ENCODE data around the gene C1QB.
"Not testable (repeated sequence)": the region's sequence is repeated elsewhere in the genome, so short reads cannot be mapped to it uniquely, and the experiment has no call there.

Gene C1QB

DNA sequence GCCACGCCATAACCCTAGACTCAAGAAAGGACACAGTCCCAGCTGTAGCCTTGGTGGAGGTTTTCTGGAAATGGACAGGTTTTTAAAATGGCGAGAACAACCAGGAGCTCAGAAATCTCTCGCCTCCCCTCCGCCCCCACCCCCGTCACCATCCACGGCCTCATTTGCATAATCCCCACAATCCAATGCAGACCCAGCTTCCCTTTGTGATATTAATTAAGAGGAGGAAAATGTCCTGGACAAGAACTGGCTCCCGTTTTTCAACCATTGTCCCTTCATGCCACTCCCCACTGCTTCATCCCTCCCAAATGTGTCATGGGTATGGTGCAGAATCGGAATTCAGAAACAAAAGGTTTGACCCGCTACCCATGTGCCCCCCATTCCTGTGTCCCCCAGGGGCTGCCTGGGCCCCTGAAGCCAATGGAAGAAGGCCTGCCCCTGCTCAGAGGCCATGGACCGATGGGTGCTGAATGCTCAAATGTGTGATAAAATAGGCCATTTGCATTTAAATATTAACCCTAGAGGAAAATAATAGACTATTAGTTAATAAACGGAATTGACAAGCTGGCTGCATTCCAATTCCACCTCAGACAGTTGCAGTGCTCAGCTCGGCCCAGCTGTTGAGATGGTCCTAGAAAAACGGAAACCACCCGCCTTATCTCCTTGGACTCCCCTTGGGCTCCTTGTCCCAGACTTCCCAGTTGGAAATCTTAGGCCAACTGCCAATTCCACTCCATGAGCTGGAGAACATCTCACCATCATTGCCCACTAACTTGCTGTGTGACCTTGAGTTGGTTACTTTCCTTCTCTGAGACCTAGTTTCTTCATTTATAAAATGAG lies 46.9 kb downstream of the C1QB start:
- Histone ChIP-seq H3K9me3 (ENCODE audit: control insufficient read depth, low read length) (no peaks in the 10 kb centered on the region), H3K4me3 (ENCODE audit: extremely low read depth, insufficient read depth, low read length, poor library complexity, severe bottlenecking) (no peak overlapping the region), H3K36me3 (ENCODE audit: control insufficient read depth, insufficient read depth, low read length) (no peaks in the 10 kb centered on the region), H3K4me1 (ENCODE audit: control insufficient read depth, insufficient read depth, low read length, poor library complexity, severe bottlenecking) (no peaks in the 10 kb centered on the region), H3K27ac (ENCODE audit: low read depth, low read length, severe bottlenecking) (no peak overlapping the region)
- WGBS, 2 experiments (ENCODE audit: insufficient coverage in 2 of 2), result 91 to 93% methylated on average over 2 to 6 of the region's 14 CpGs

DNA sequence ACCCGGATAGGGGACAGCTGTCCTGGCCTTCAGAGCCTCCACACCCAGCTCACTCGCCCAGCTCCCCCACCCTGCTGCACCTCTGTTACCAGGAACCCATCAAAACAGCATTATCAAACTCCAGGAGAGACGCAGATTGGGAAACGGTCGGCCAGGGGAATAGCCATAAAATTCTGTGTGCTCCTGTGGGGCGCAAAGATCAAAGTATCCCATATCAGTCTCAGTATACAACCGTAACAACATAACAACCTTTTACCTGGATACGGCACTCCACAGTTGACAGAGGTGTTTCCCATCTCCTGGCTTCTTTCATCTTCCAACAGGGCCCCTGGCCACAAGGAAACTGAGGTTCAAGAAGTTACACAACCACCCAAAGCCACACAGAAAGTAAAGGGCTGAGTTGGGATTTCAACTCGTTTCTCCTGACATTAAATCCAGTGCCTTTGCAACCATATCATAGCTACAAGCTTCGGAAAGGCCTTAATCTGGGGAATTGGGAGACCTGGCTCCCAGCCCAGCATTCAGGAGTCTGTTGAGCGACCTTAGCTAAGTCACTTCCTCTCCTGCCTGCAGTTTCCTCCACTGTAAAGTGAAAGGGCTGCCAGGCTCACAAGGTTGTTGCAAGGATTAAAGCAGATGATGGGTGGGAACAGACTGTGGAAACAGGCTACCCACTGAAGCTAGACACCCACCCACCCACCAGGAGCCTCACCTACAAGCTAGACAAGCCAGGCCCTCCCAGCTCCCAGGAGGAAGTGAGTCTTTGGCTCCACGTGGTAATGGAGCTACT lies 49.5 kb downstream of the C1QB start:
- Histone ChIP-seq H3K4me1 (ENCODE audit: control insufficient read depth, insufficient read depth, low read length, poor library complexity, severe bottlenecking) (no peaks in the 10 kb centered on the region), H3K27ac (ENCODE audit: low read depth, low read length, severe bottlenecking) (no peak overlapping the region), H3K4me3 (ENCODE audit: extremely low read depth, insufficient read depth, low read length, poor library complexity, severe bottlenecking) (no peak overlapping the region), H3K36me3 (ENCODE audit: control insufficient read depth, insufficient read depth, low read length) (no peaks in the 10 kb centered on the region), H3K9me3 (ENCODE audit: control insufficient read depth, low read length) (no peaks in the 10 kb centered on the region)
- 81 to 85% methylated on average over 9 to 10 of the region's 12 CpGs for WGBS, 2 experiments (ENCODE audit: insufficient coverage in 2 of 2)

DNA sequence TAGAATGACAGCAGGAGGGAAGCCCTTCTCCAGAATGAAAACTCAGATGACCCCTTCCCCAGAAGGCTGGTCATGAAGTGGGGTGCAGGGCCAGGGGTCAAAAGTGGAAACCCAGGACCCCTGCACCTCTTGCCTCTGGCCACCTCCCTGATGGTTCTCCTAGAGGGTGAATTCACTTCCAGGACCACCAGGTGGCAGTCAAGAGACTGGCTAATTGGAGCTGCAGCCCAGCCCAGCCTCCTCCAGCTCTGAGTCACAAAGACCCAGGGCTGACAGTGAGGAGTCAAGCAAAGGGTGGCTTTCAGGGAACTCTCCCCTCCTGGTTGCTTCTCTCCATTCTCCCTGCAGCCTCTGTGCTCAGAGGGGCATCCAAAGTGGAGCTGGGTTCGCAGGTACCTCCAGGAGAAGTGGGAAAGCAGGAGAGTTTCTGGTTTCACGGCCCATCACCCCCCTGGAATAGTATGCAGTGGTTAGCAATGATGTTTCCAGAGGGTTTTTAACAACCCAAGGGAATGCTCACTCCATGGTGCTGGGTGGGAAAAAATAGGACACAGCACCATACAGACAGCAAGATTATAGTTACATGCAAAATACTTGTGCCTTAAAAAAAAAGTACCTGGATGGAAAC lies 51.5 kb downstream of the C1QB start:
- WGBS, 2 experiments (ENCODE audit: insufficient coverage in 2 of 2), result 14 to 100% methylated on average over 1 of the region's 2 CpGs
- Histone ChIP-seq H3K4me1 (ENCODE audit: control insufficient read depth, insufficient read depth, low read length, poor library complexity, severe bottlenecking) (no peaks in the 10 kb centered on the region), H3K27ac (ENCODE audit: low read depth, low read length, severe bottlenecking) (no peak overlapping the region), H3K36me3 (ENCODE audit: control insufficient read depth, insufficient read depth, low read length) (no peaks in the 10 kb centered on the region), H3K4me3 (ENCODE audit: extremely low read depth, insufficient read depth, low read length, poor library complexity, severe bottlenecking) (no peak overlapping the region), H3K9me3 (ENCODE audit: control insufficient read depth, low read length) (no peaks in the 10 kb centered on the region)

DNA sequence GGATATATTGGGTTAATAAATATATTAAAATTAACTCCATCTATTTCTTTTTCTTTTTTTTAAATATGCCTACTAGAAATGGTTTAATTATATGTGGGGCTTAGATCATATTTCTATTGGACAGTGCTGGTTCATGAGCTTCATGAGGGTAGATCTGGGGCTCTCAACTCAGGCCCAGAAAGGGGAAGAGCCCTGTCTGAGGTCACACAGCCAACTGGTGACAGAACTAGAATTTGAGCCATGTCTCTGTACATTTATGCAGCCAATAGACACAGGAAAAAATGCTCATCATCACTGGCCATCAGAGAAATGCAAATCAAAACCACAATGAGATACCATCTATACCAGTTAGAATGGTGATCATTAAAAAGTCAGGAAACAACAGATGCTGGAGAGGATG lies 52.5 kb downstream of the C1QB start:
- Histone ChIP-seq H3K36me3 (ENCODE audit: control insufficient read depth, insufficient read depth, low read length) (no peaks in the 10 kb centered on the region), H3K4me1 (ENCODE audit: control insufficient read depth, insufficient read depth, low read length, poor library complexity, severe bottlenecking) (no peaks in the 10 kb centered on the region), H3K27ac (ENCODE audit: low read depth, low read length, severe bottlenecking) (no peak overlapping the region), H3K4me3 (ENCODE audit: extremely low read depth, insufficient read depth, low read length, poor library complexity, severe bottlenecking) (no peak overlapping the region), H3K9me3 (ENCODE audit: control insufficient read depth, low read length) (no peaks in the 10 kb centered on the region)

DNA sequence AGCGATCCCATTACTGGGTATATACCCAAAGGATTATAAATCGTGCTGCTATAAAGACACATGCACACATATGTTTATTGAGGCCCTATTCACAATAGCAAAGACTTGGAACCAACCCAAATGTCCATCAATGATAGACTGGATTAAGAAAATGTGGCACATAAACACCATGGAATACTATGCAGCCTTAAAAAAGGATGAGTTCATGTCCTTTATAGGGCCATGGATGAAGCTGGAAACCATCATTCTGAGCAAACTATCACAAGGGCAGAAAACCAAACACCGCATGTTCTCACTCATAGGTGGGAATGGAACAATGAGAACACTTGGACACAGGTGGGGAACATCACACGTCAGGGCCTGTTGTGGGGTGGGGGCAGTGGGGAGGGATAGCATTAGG lies 53.1 kb downstream of the C1QB start:
- H3K9me3 ChIP-seq (ENCODE audit: control insufficient read depth, low read length), result not testable (repeated sequence)
- WGBS, 2 experiments (ENCODE audit: insufficient coverage in 2 of 2), result 100% methylated on average over 2 of the region's 4 CpGs; no CpG with 5 or more reads in 1 of the 2 experiments

DNA sequence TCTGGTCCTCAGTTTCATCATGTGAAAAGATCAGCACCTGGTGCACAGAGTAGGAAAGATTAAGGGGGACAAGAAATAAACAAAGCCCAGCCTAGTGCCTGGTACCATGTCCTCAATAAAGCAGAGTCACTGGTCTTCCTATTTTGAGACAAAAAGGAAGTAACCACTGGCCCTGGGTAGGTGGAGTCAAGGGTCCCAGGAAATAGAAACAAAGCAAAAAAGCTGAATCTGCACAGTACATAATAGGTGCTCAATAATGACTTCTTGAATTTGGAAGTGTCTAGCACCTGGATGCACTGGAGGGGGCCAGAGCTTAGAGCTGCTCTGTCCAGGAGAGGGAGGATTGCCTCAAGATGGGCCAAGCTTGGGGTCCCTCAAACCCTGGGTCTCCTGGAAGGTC lies 55.7 kb downstream of the C1QB start:
- Histone ChIP-seq H3K36me3 (ENCODE audit: control insufficient read depth, insufficient read depth, low read length) (no peaks in the 10 kb centered on the region), H3K4me3 (ENCODE audit: extremely low read depth, insufficient read depth, low read length, poor library complexity, severe bottlenecking) (no peak overlapping the region), H3K27ac (ENCODE audit: low read depth, low read length, severe bottlenecking) (no peak overlapping the region), H3K4me1 (ENCODE audit: control insufficient read depth, insufficient read depth, low read length, poor library complexity, severe bottlenecking) (peaks cover 13% of the 10 kb centered on the region), H3K9me3 (ENCODE audit: control insufficient read depth, low read length) (no peaks in the 10 kb centered on the region)

More for the DNA sequence above, 53.1 kb downstream of the C1QB start:
- not testable (repeated sequence) for H3K4me1 ChIP-seq (ENCODE audit: control insufficient read depth, insufficient read depth, low read length, poor library complexity, severe bottlenecking); H3K4me3 ChIP-seq (ENCODE audit: extremely low read depth, insufficient read depth, low read length, poor library complexity, severe bottlenecking); H3K36me3 ChIP-seq (ENCODE audit: control insufficient read depth, insufficient read depth, low read length); H3K27ac ChIP-seq (ENCODE audit: low read depth, low read length, severe bottlenecking)

DNA sequence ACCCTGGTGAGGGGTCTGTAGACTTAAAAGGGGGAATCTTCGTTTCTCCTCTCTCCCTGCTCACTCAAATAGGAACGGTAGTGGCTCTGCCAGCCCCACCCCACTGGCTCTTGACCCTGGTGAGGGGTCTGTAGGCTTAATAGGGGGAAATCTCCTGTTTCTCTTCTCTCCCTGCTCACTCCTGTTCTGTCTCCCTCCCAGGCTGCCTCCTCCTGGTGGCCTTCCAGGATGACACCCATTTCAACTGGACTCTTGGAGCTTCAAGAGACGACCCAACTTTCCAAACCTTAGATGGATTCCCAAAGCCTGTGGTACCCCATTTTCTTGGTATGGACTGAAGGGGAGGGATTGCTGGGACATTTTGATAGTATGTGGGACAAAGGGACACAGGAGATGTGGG lies 56.2 kb downstream of the C1QB start:
- Histone ChIP-seq H3K4me3 (ENCODE audit: extremely low read depth, insufficient read depth, low read length, poor library complexity, severe bottlenecking) (no peak overlapping the region), H3K36me3 (ENCODE audit: control insufficient read depth, insufficient read depth, low read length) (no peaks in the 10 kb centered on the region)
- WGBS, 2 experiments (ENCODE audit: insufficient coverage in 2 of 2), result 100% methylated on average over 1 of the region's 3 CpGs; no CpG with 5 or more reads in 1 of the 2 experiments

DNA sequence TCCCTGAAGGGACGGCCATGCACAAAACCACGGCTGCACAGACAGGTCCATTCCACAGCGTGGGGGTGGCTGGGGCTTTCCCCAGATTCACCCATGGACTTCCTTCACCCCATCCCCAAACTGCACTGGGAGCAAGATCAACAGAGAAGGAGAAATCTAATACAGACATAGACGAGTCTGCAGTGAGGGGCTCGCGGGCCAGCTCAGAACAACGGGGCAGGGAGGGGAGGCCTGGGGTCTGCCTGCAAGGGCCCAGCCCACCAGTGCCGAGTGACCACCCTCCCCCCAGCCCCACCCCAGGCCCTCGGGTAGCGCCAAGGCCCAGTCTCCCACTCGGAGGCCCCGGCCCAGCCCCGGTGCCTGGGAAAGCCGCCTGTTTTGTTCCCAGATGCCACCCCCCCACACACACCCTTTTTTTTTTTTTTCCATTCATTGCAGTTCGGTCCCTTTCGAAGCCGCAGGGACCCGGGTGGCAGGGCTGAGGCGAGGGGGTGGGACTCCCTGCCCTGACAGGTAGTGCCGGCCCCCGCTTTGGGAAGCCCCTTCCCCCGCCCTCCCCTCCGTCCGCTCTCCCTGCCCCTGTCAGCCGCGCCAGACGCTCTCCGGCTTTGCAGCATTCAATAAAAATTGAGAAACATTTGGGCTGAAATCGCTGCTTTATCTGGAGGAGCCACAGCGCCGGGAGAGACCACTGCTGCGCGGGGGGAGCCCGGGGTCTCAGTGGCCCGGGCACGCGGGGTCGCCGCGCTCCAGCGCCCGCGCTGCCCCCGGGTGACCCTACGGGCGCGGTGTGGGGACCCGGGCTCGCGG lies 57.1 kb downstream of the C1QB start:
- no peaks in the 10 kb centered on the region for H3K36me3 ChIP-seq (ENCODE audit: control insufficient read depth, insufficient read depth, low read length)
- peak overlapping the region; percentile 41 for H3K4me3 ChIP-seq (ENCODE audit: extremely low read depth, insufficient read depth, low read length, poor library complexity, severe bottlenecking)
- H3K27ac ChIP-seq (ENCODE audit: low read depth, low read length, severe bottlenecking), result peak overlapping the region; percentile 41
- H3K4me1 ChIP-seq (ENCODE audit: control insufficient read depth, insufficient read depth, low read length, poor library complexity, severe bottlenecking), result peaks cover 13% of the 10 kb centered on the region
- no peaks in the 10 kb centered on the region for H3K9me3 ChIP-seq (ENCODE audit: control insufficient read depth, low read length)
- 7 to 9% methylated on average over 31 to 40 of the region's 50 CpGs for WGBS, 2 experiments (ENCODE audit: insufficient coverage in 2 of 2)

More for the DNA sequence above, 56.2 kb downstream of the C1QB start:
- Histone ChIP-seq H3K9me3 (ENCODE audit: control insufficient read depth, low read length) (no peaks in the 10 kb centered on the region), H3K4me1 (ENCODE audit: control insufficient read depth, insufficient read depth, low read length, poor library complexity, severe bottlenecking) (peaks cover 13% of the 10 kb centered on the region), H3K27ac (ENCODE audit: low read depth, low read length, severe bottlenecking) (no peak overlapping the region)

DNA sequence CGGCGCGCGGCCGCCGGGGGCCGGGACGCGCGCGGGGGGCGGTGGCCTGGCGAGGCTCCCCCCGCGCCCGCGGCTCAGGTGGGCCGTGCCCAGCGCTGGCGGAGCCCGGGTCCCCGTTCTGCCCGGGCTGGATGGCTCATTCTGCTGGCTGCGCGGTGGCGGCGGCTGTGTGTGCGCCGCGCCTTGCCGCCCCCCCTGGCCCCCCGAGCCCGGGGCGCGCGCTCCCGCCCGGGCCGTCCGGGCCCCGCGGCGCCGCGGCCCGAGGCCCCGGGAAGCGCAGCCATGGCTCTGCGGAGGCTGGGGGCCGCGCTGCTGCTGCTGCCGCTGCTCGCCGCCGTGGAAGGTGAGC lies 57.6 kb downstream of the C1QB start, which contains the start of gene EPHB2:
Gene EPHB2 (plus strand): TSS at position 139 of the 349 bp plus-strand sequence. CDS start 144 bp downstream, at position 283.
- Histone ChIP-seq H3K4me3 (ENCODE audit: extremely low read depth, insufficient read depth, low read length, poor library complexity, severe bottlenecking) (peak within 1 kb of the TSS; percentile 42), H3K4me1 (ENCODE audit: control insufficient read depth, insufficient read depth, low read length, poor library complexity, severe bottlenecking) (peaks cover 13% of the 10 kb centered on the region), H3K9me3 (ENCODE audit: control insufficient read depth, low read length) (no peaks in the 10 kb centered on the region), H3K36me3 (ENCODE audit: control insufficient read depth, insufficient read depth, low read length) (no peaks in the 10 kb centered on the region), H3K27ac (ENCODE audit: low read depth, low read length, severe bottlenecking) (peak within 1 kb of the TSS; percentile 41)
- 0% methylated on average over 23 to 43 of the region's 55 CpGs for WGBS, 2 experiments (ENCODE audit: insufficient coverage in 2 of 2)

DNA sequence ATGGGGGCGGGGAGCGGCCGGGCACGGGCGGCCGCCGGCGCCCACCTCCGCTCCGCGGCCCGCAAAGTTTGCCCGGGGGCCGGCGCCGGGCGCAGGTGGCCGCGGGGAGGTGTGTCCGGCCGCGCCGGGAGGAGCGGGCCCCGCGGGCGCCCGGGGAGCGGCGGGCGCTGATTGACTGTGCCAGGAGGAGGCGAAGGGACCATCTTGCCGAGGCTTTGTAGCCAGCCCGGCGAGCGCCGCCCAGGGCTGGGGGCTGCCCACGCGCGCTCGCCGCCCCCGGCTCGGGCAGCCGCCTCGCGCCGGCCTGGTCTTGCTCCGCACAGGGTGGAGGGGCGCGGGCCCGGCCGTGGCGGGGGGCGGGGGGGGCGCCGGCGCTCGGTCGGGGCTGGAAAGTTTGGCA lies 58.0 kb downstream of the C1QB start:
- peaks cover 13% of the 10 kb centered on the region for H3K4me1 ChIP-seq (ENCODE audit: control insufficient read depth, insufficient read depth, low read length, poor library complexity, severe bottlenecking)
- WGBS, 2 experiments (ENCODE audit: insufficient coverage in 2 of 2), result 0% methylated on average over 35 to 40 of the region's 60 CpGs
- H3K27ac ChIP-seq (ENCODE audit: low read depth, low read length, severe bottlenecking), result no peak overlapping the region
- no peaks in the 10 kb centered on the region for H3K36me3 ChIP-seq (ENCODE audit: control insufficient read depth, insufficient read depth, low read length)
- peak overlapping the region; percentile 42 for H3K4me3 ChIP-seq (ENCODE audit: extremely low read depth, insufficient read depth, low read length, poor library complexity, severe bottlenecking)
- H3K9me3 ChIP-seq (ENCODE audit: control insufficient read depth, low read length), result no peaks in the 10 kb centered on the region

Measured in mesodermal cell (in vitro differentiated cells).